ENCODE measurements around the gene MAX.

Gene MAX

GRCh38 chr14:65070471-65070976 is 31.8 kb downstream of the MAX start:
- no peaks in the 10 kb centered on the region for H3K9me3 ChIP-seq (ENCODE audit: insufficient read depth, low read depth, low read length)
- H3K27me3 ChIP-seq (ENCODE audit: insufficient read depth, low read length) = no peaks in the 10 kb centered on the region
- H3K27ac ChIP-seq (ENCODE audit: low read depth, low read length) = no peak overlapping the region
- H3K4me3 ChIP-seq (ENCODE audit: low read length) = no peak overlapping the region
- peaks cover 30% of the 10 kb centered on the region for H3K36me3 ChIP-seq (ENCODE audit: insufficient read depth, low read length)
- H3K9ac ChIP-seq (ENCODE audit: low read depth, low read length) = no peak overlapping the region
- WGBS = 96% methylated on average over 12 of the region's 12 CpGs
- H3K4me1 ChIP-seq (ENCODE audit: insufficient read depth, low read length) = no peaks in the 10 kb centered on the region

GRCh38 chr14:65069874-65070413 is 32.4 kb downstream of the MAX start:
- no peak overlapping the region for H3K27ac ChIP-seq (ENCODE audit: low read depth, low read length)
- H3K9ac ChIP-seq (ENCODE audit: low read depth, low read length) = no peak overlapping the region
- peaks cover 30% of the 10 kb centered on the region for H3K36me3 ChIP-seq (ENCODE audit: insufficient read depth, low read length)
- H3K4me1 ChIP-seq (ENCODE audit: insufficient read depth, low read length) = no peaks in the 10 kb centered on the region
- 99% methylated on average over 5 of the region's 5 CpGs for WGBS
- H3K27me3 ChIP-seq (ENCODE audit: insufficient read depth, low read length) = no peaks in the 10 kb centered on the region
- no peak overlapping the region for H3K4me3 ChIP-seq (ENCODE audit: low read length)
- no peaks in the 10 kb centered on the region for H3K9me3 ChIP-seq (ENCODE audit: insufficient read depth, low read depth, low read length)

- H3K4me3 ChIP-seq (ENCODE audit: low read length) = no peak overlapping the region
- no peaks in the 10 kb centered on the region for H3K27me3 ChIP-seq (ENCODE audit: insufficient read depth, low read length)
- H3K9ac ChIP-seq (ENCODE audit: low read depth, low read length) = no peak overlapping the region
- WGBS = 92% methylated on average over 7 of the region's 7 CpGs
- H3K27ac ChIP-seq (ENCODE audit: low read depth, low read length) = no peak overlapping the region
- H3K36me3 ChIP-seq (ENCODE audit: insufficient read depth, low read length) = peaks cover 56% of the 10 kb centered on the region
- no peaks in the 10 kb centered on the region for H3K4me1 ChIP-seq (ENCODE audit: insufficient read depth, low read length)
- H3K9me3 ChIP-seq (ENCODE audit: insufficient read depth, low read depth, low read length) = no peaks in the 10 kb centered on the region
Measured at GRCh38 chr14:65065719-65066118, 36.6 kb downstream of the MAX start.

GRCh38 chr14:65062096-65063075 is 39.9 kb downstream of the MAX start:
- peaks cover 54% of the 10 kb centered on the region for H3K36me3 ChIP-seq (ENCODE audit: insufficient read depth, low read length)
- no peaks in the 10 kb centered on the region for H3K27me3 ChIP-seq (ENCODE audit: insufficient read depth, low read length)
- WGBS = 93% methylated on average over 15 of the region's 16 CpGs
- H3K27ac ChIP-seq (ENCODE audit: low read depth, low read length) = no peak overlapping the region
- H3K4me1 ChIP-seq (ENCODE audit: insufficient read depth, low read length) = no peaks in the 10 kb centered on the region
- H3K4me3 ChIP-seq (ENCODE audit: low read length) = no peak overlapping the region
- H3K9ac ChIP-seq (ENCODE audit: low read depth, low read length) = no peak overlapping the region
- H3K9me3 ChIP-seq (ENCODE audit: insufficient read depth, low read depth, low read length) = no peaks in the 10 kb centered on the region

GRCh38 chr14:65057695-65058094 is 44.6 kb downstream of the MAX start:
- H3K27ac ChIP-seq (ENCODE audit: low read depth, low read length) = no peak overlapping the region
- H3K27me3 ChIP-seq (ENCODE audit: insufficient read depth, low read length) = no peaks in the 10 kb centered on the region
- no peaks in the 10 kb centered on the region for H3K4me1 ChIP-seq (ENCODE audit: insufficient read depth, low read length)
- peaks cover 50% of the 10 kb centered on the region for H3K36me3 ChIP-seq (ENCODE audit: insufficient read depth, low read length)
- no peak overlapping the region for H3K4me3 ChIP-seq (ENCODE audit: low read length)
- no peaks in the 10 kb centered on the region for H3K9me3 ChIP-seq (ENCODE audit: insufficient read depth, low read depth, low read length)
- no peak overlapping the region for H3K9ac ChIP-seq (ENCODE audit: low read depth, low read length)

- Histone ChIP-seq H3K36me3 (ENCODE audit: insufficient read depth, low read length) (peaks cover 33% of the 10 kb centered on the region), H3K27me3 (ENCODE audit: insufficient read depth, low read length) (no peaks in the 10 kb centered on the region), H3K27ac (ENCODE audit: low read depth, low read length) (no peak overlapping the region), H3K4me3 (ENCODE audit: low read length) (no peak overlapping the region), H3K4me1 (ENCODE audit: insufficient read depth, low read length) (no peaks in the 10 kb centered on the region), H3K9ac (ENCODE audit: low read depth, low read length) (no peak overlapping the region), H3K9me3 (ENCODE audit: insufficient read depth, low read depth, low read length) (no peaks in the 10 kb centered on the region)
- 94% methylated on average over 23 of the region's 23 CpGs for WGBS
Measured at GRCh38 chr14:65054471-65055085, 47.7 kb downstream of the MAX start.

GRCh38 chr14:65053466-65053865 is 48.9 kb downstream of the MAX start:
- H3K27me3 ChIP-seq (ENCODE audit: insufficient read depth, low read length) = no peaks in the 10 kb centered on the region
- H3K9ac ChIP-seq (ENCODE audit: low read depth, low read length) = no peak overlapping the region
- 92% methylated on average over 3 of the region's 3 CpGs for WGBS
- no peak overlapping the region for H3K27ac ChIP-seq (ENCODE audit: low read depth, low read length)
- H3K9me3 ChIP-seq (ENCODE audit: insufficient read depth, low read depth, low read length) = no peaks in the 10 kb centered on the region
- no peaks in the 10 kb centered on the region for H3K4me1 ChIP-seq (ENCODE audit: insufficient read depth, low read length)
- peaks cover 33% of the 10 kb centered on the region for H3K36me3 ChIP-seq (ENCODE audit: insufficient read depth, low read length)
- H3K4me3 ChIP-seq (ENCODE audit: low read length) = no peak overlapping the region

GRCh38 chr14:65052832-65053231 is 49.5 kb downstream of the MAX start:
- WGBS = 92% methylated on average over 4 of the region's 4 CpGs
- no peaks in the 10 kb centered on the region for H3K27me3 ChIP-seq (ENCODE audit: insufficient read depth, low read length)
- H3K27ac ChIP-seq (ENCODE audit: low read depth, low read length) = no peak overlapping the region
- H3K9me3 ChIP-seq (ENCODE audit: insufficient read depth, low read depth, low read length) = no peaks in the 10 kb centered on the region
- peaks cover 36% of the 10 kb centered on the region for H3K36me3 ChIP-seq (ENCODE audit: insufficient read depth, low read length)
- H3K9ac ChIP-seq (ENCODE audit: low read depth, low read length) = no peak overlapping the region
- no peaks in the 10 kb centered on the region for H3K4me1 ChIP-seq (ENCODE audit: insufficient read depth, low read length)
- no peak overlapping the region for H3K4me3 ChIP-seq (ENCODE audit: low read length)

GRCh38 chr14:65045709-65046108 is 56.6 kb downstream of the MAX start:
- 0 out of 2 replicates have a peak, but pooled peaks cover 6% of the 10 kb centered on the region for H3K4me1 ChIP-seq (ENCODE audit: insufficient read depth, low read length)
- no peak overlapping the region for H3K4me3 ChIP-seq (ENCODE audit: low read length)
- WGBS = 96% methylated on average over 4 of the region's 4 CpGs
- H3K27ac ChIP-seq (ENCODE audit: low read depth, low read length) = no peak overlapping the region
- no peaks in the 10 kb centered on the region for H3K27me3 ChIP-seq (ENCODE audit: insufficient read depth, low read length)
- peaks cover 42% of the 10 kb centered on the region for H3K36me3 ChIP-seq (ENCODE audit: insufficient read depth, low read length)
- no peak overlapping the region for H3K9ac ChIP-seq (ENCODE audit: low read depth, low read length)
- H3K9me3 ChIP-seq (ENCODE audit: insufficient read depth, low read depth, low read length) = no peaks in the 10 kb centered on the region

GRCh38 chr14:65045006-65045405 is 57.3 kb downstream of the MAX start:
- H3K4me1 ChIP-seq (ENCODE audit: insufficient read depth, low read length) = 0 out of 2 replicates have a peak, but pooled peaks cover 6% of the 10 kb centered on the region
- H3K36me3 ChIP-seq (ENCODE audit: insufficient read depth, low read length) = peaks cover 44% of the 10 kb centered on the region
- no peak overlapping the region for H3K4me3 ChIP-seq (ENCODE audit: low read length)
- H3K27me3 ChIP-seq (ENCODE audit: insufficient read depth, low read length) = no peaks in the 10 kb centered on the region
- H3K9ac ChIP-seq (ENCODE audit: low read depth, low read length) = no peak overlapping the region
- no peak overlapping the region for H3K27ac ChIP-seq (ENCODE audit: low read depth, low read length)
- H3K9me3 ChIP-seq (ENCODE audit: insufficient read depth, low read depth, low read length) = no peaks in the 10 kb centered on the region
- WGBS = 98% methylated on average over 5 of the region's 5 CpGs

- Histone ChIP-seq H3K9ac (ENCODE audit: low read depth, low read length) (no peak overlapping the region), H3K4me3 (ENCODE audit: low read length) (no peak overlapping the region), H3K9me3 (ENCODE audit: insufficient read depth, low read depth, low read length) (no peaks in the 10 kb centered on the region), H3K36me3 (ENCODE audit: insufficient read depth, low read length) (peaks cover 44% of the 10 kb centered on the region), H3K4me1 (ENCODE audit: insufficient read depth, low read length) (0 out of 2 replicates have a peak, but pooled peaks cover 6% of the 10 kb centered on the region), H3K27ac (ENCODE audit: low read depth, low read length) (no peak overlapping the region), H3K27me3 (ENCODE audit: insufficient read depth, low read length) (no peaks in the 10 kb centered on the region)
- WGBS = 96% methylated on average over 9 of the region's 9 CpGs
Measured at GRCh38 chr14:65044596-65044959, 57.7 kb downstream of the MAX start.
